A673 (cell line): ENCODE data around the gene SGK1.
A peak's percentile ranks its signal among the peaks of the same experiment; 100 is the strongest.

ENCODE experiments used
- EZH2 ChIP-seq: fragments of 200-600 bp; sonication (generic); IDR thresholded peaks from 2 replicates; pipeline ENCODE4 v1.6.1; 2017; ENCODE audit warnings: borderline replicate concordance, low read depth, mild to moderate bottlenecking, mixed read lengths, antibody characterized with exemption, low read length; ENCODE audit not compliant: poor library complexity, severe bottlenecking
- TF ChIP-seq, protein P1 (sequence below): fragments of 300-800, 200-600 bp; sonication (generic); conservative IDR thresholded peaks from 2 replicates; pipeline ENCODE4 v1.5.1; 2017; ENCODE audit warnings: low read depth, mild to moderate bottlenecking, antibody characterized with exemption, low read length, moderate library complexity, mixed read lengths

DNA sequence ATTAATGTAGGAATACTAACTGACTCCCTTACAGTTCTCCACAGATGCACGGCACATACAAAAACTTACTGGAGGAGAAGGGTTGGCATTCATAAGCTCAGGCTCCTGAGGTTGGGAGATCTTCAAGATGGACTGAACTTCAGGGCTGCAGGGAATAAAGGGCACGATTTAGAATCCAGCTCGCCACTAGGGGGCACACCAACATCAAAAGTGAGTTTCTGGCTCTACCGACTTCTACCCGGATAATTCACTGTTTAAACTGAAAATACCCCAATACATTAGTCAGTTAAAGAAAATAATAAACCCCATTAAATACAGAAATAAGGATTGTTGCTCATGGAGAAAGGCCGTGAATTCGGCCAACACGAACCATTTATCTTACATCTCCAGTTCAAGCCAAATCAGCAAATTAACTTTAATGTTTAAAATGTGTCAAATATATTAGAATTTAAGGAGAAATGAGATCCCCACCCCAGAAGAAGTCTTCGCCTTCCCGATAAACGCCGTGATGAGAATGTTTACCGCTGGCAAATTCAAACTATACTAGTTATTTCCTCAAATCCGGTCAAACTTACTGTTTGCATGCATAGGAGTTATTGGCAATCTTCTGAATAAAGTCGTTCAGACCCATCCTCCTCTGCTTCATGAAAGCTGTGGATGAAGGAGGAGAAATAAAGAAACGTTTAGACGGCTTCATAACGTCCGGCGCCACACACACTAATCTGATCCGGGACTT lies 143.8 kb downstream of the SGK1 start:
- TF ChIP-seq, protein P1, sequence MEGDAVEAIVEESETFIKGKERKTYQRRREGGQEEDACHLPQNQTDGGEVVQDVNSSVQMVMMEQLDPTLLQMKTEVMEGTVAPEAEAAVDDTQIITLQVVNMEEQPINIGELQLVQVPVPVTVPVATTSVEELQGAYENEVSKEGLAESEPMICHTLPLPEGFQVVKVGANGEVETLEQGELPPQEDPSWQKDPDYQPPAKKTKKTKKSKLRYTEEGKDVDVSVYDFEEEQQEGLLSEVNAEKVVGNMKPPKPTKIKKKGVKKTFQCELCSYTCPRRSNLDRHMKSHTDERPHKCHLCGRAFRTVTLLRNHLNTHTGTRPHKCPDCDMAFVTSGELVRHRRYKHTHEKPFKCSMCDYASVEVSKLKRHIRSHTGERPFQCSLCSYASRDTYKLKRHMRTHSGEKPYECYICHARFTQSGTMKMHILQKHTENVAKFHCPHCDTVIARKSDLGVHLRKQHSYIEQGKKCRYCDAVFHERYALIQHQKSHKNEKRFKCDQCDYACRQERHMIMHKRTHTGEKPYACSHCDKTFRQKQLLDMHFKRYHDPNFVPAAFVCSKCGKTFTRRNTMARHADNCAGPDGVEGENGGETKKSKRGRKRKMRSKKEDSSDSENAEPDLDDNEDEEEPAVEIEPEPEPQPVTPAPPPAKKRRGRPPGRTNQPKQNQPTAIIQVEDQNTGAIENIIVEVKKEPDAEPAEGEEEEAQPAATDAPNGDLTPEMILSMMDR = peak; percentile 82
- no peak for TF ChIP-seq EZH2
